HepG2 (cell line): ENCODE results near the gene TWNK. TPM values are rescaled to one million over a fixed set of nuclear protein-coding genes. Genes with fewer than 3 reads are reported as not detected.

Source experiments
- E2F1 ChIP-seq: sonication (generic); formaldehyde crosslinking; IDR thresholded peaks from 2 replicates; pipeline ENCODE4 v1.5.0; 2020; ENCODE audit warnings: missing genetic modification reagents
- E2F5 ChIP-seq: sonication (generic); formaldehyde crosslinking; conservative IDR thresholded peaks from 2 replicates; pipeline ENCODE4 v1.4.0; 2020; ENCODE audit warnings: missing genetic modification reagents
- HNF4G ChIP-seq, 2 experiments: sonication (generic) in 1 of 2; formaldehyde crosslinking in 1 of 2; IDR thresholded peaks; 2 replicates each; pipeline versions ENCODE4 v1.4.0 to v1.6.1; 2011 to 2020; ENCODE audit warnings: borderline replicate concordance in 2 of 2, low read depth in 2 of 2, mild to moderate bottlenecking in 2 of 2, low read length in 1 of 2, missing genetic modification reagents in 1 of 2, moderate library complexity in 1 of 2
- IRF2 ChIP-seq: IDR thresholded peaks from 2 replicates; pipeline ENCODE4 v1.6.1; 2018; ENCODE audit warnings: missing genetic modification reagents, missing compliant biosample characterization
- KDM5B ChIP-seq: sonication (generic); formaldehyde crosslinking; IDR thresholded peaks from 2 replicates; pipeline ENCODE4 v1.4.0; 2020; ENCODE audit warnings: missing genetic modification reagents, mild to moderate bottlenecking, borderline replicate concordance
- KLF16 ChIP-seq, 2 experiments: sonication (generic) in 1 of 2; formaldehyde crosslinking in 1 of 2; IDR thresholded peaks; 2 replicates each; pipeline versions ENCODE4 v1.6.1 to v1.8.0; 2016 to 2023; ENCODE audit warnings: missing genetic modification reagents in 2 of 2, missing compliant biosample characterization in 1 of 2
- KMT2B ChIP-seq: IDR thresholded peaks from 2 replicates; pipeline ENCODE4 v1.6.1; 2016; ENCODE audit warnings: missing genetic modification reagents, missing compliant biosample characterization
- MBD4 ChIP-seq: IDR thresholded peaks from 2 replicates; pipeline ENCODE4 v1.6.1; 2012; ENCODE audit warnings: low read length, inconsistent platforms, borderline replicate concordance
- NFATC3 ChIP-seq: sonication (generic); formaldehyde crosslinking; IDR thresholded peaks from 2 replicates; pipeline ENCODE4 v1.5.1; 2020; ENCODE audit warnings: mild to moderate bottlenecking, missing genetic modification reagents
- NFIC ChIP-seq: IDR thresholded peaks from 2 replicates; pipeline ENCODE4 v1.6.1; 2012; ENCODE audit warnings: mild to moderate bottlenecking, low read length, inconsistent platforms
- NPAS2 ChIP-seq: sonication (generic); formaldehyde crosslinking; IDR thresholded peaks from 2 replicates; pipeline ENCODE4 v1.8.0; 2022; ENCODE audit warnings: mild to moderate bottlenecking, missing genetic modification reagents, borderline replicate concordance
- PBX3 ChIP-seq: sonication (generic); formaldehyde crosslinking; IDR thresholded peaks from 2 replicates; pipeline ENCODE4 v1.8.1; 2023; ENCODE audit warnings: missing genetic modification reagents, inconsistent platforms, borderline replicate concordance
- SAP130 ChIP-seq: IDR thresholded peaks from 2 replicates; pipeline ENCODE4 v1.6.1; 2016; ENCODE audit warnings: low read depth
- SRSF4 ChIP-seq: fragments of 200-400 bp; formaldehyde crosslinking; IDR thresholded peaks from one replicate; pipeline ENCODE4 v1.6.1; 2018; ENCODE audit warnings: mild to moderate bottlenecking, low read depth, low read length, moderate library complexity; ENCODE audit not compliant: poor library complexity, severe bottlenecking
- SRY ChIP-seq: sonication (generic); formaldehyde crosslinking; IDR thresholded peaks from 2 replicates; pipeline ENCODE4 v1.8.0; 2022; ENCODE audit warnings: mild to moderate bottlenecking, missing genetic modification reagents
- TBL1XR1 ChIP-seq: fragments of 150-350 bp; IDR thresholded peaks from 2 replicates; pipeline ENCODE4 v1.6.1; 2014; ENCODE audit warnings: borderline replicate concordance, low read length; ENCODE audit not compliant: partially characterized antibody
- TBX3 ChIP-seq: fragments of 450-650 bp; IDR thresholded peaks from 2 replicates; pipeline ENCODE4 v1.6.1; 2017; ENCODE audit warnings: antibody characterized with exemption, mild to moderate bottlenecking, inconsistent platforms, borderline replicate concordance
- TFE3 ChIP-seq: IDR thresholded peaks from 2 replicates; pipeline ENCODE4 v1.6.1; 2016
- WIZ ChIP-seq: sonication (generic); formaldehyde crosslinking; IDR thresholded peaks from 2 replicates; pipeline ENCODE4 v1.5.1; 2020; ENCODE audit warnings: mild to moderate bottlenecking, missing genetic modification reagents
- XRCC5 ChIP-seq: fragments of 200-400 bp; formaldehyde crosslinking; optimal IDR thresholded peaks from 2 replicates; pipeline ENCODE3; 2017; ENCODE audit warnings: mild to moderate bottlenecking, low read length
- ZFX ChIP-seq: sonication (generic); formaldehyde crosslinking; IDR thresholded peaks from 2 replicates; pipeline ENCODE4 v1.4.0; 2020; ENCODE audit warnings: mild to moderate bottlenecking, low read depth, missing genetic modification reagents, moderate library complexity
- ZKSCAN5 ChIP-seq: sonication (generic); formaldehyde crosslinking; IDR thresholded peaks from 2 replicates; pipeline ENCODE4 v1.5.1; 2020; ENCODE audit warnings: mild to moderate bottlenecking, missing genetic modification reagents
- ZNF331 ChIP-seq: sonication (generic); formaldehyde crosslinking; IDR thresholded peaks from 2 replicates; pipeline ENCODE4 v1.4.0; 2020; ENCODE audit warnings: missing genetic modification reagents
- ZNF576 ChIP-seq: sonication (generic); formaldehyde crosslinking; IDR thresholded peaks from 2 replicates; pipeline ENCODE4 v1.4.0; 2020; ENCODE audit warnings: mild to moderate bottlenecking, missing genetic modification reagents
- ZNF768 ChIP-seq: sonication (generic); formaldehyde crosslinking; IDR thresholded peaks from 2 replicates; pipeline ENCODE4 v1.4.0; 2020; ENCODE audit warnings: missing genetic modification reagents
- polyA plus RNA-seq, 8 experiments: library from polyadenylated mRNA; depleted of rRNA in 3 of 8; stranded (reverse) in 7 of 8; unstranded in 1 of 8; fragments of >200 nt; fragmentation: Illumina TruSeq in 4 of 8; extraction: Trizol in 4 of 8; gene quantifications; 2 replicates each; pipeline versions ENCODE4 v1.2.1 to v1.2.3, GENCODE V29; 2011 to 2016; ENCODE audit warnings: low read depth in 4 of 8, missing spikeins in 1 of 8, mixed read lengths in 1 of 8; ENCODE audit not compliant: insufficient read depth in 1 of 8
- total RNA-seq, 5 experiments: library from RNA; depleted of rRNA; stranded (reverse); fragments of >200 nt; fragmentation: Illumina TruSeq; extraction: Trizol; gene quantifications; 2 replicates each; pipeline ENCODE4 v1.2.3, GENCODE V29; 2016; ENCODE audit warnings: low read depth in 1 of 5

TWNK gene
- total and polyA plus RNA-seq, 2 of the 13 experiments (the other 11 are each of a cell fraction or from before 2014, with no cell fraction given), result 10.7 to 16.5 TPM

GRCh38 chr10:101011517-101012423, 24.4 kb downstream of the TWNK start (continued):
- TF ChIP-seq PBX3 (CRISPR knock-in tag), result no peak
- TF ChIP-seq WIZ, result no peak
- TF ChIP-seq KMT2B, result no peak
- no peak; the same call in 1 of the 2 replicates for TF ChIP-seq KDM5B (CRISPR knock-in tag)
- peak; percentile 20; the same call in 1 of the 2 replicates for TF ChIP-seq ZNF768
- no peak for TF ChIP-seq NPAS2 (CRISPR knock-in tag)
- no peak for TF ChIP-seq ZKSCAN5 (CRISPR knock-in tag)
- TF ChIP-seq ZNF576 (CRISPR knock-in tag), result no peak
- peak in 1 of 2 experiments; percentile 61; a peak in 1 of 4 replicates for TF ChIP-seq KLF16 (CRISPR knock-in tag; IDR thresholded peaks at IDR 0.05)
- TF ChIP-seq NFATC3 (CRISPR knock-in tag), result no peak
- no peak for TF ChIP-seq ZNF331 (CRISPR knock-in tag)
- no peak for TF ChIP-seq NFIC
- no peak for TF ChIP-seq SRSF4
- TF ChIP-seq E2F5 (CRISPR knock-in tag), result no peak
- TF ChIP-seq ZFX (CRISPR knock-in tag), result peak; percentile 66
- TF ChIP-seq SAP130 (CRISPR knock-in tag), result peak; percentile 52
- TF ChIP-seq MBD4, result no peak
- peak; percentile 6; the same call in 1 of the 2 replicates for TF ChIP-seq IRF2 (CRISPR knock-in tag)
- TF ChIP-seq E2F1 (CRISPR knock-in tag), result no peak
- no peak for TF ChIP-seq TBL1XR1
- no peak for TF ChIP-seq TBX3
- no peak for TF ChIP-seq SRY (CRISPR knock-in tag)
- TF ChIP-seq XRCC5, result peak; percentile 52
- no peak for TF ChIP-seq TFE3 (CRISPR knock-in tag)
- no peak for TF ChIP-seq HNF4G (IDR thresholded peaks at IDR 0.05; ENCODE audit: borderline replicate concordance, low read depth, low read length)
- no peak for TF ChIP-seq HNF4G (CRISPR knock-in tag; IDR thresholded peaks at IDR 0.05; ENCODE audit: borderline replicate concordance, low read depth)
